ENCODE measurements around the gene TCP1. TPM values are rescaled to one million over a fixed set of nuclear protein-coding genes. Genes with fewer than 3 reads are reported as not detected.

TCP1 gene
- total and polyA plus RNA-seq, 9 of the 15 experiments (the other 6 are each of a cell fraction or from before 2014, with no cell fraction given), result 331 to 801 (median 645) TPM

- TF ChIP-seq ZNF407 (IDR thresholded peaks at IDR 0.05; ENCODE audit: low read depth), result no peak
- TF ChIP-seq CXXC5 (CRISPR knock-in tag; IDR thresholded peaks at IDR 0.05), result peak; percentile 45; the same call in 1 of the 2 replicates
- no peak for TF ChIP-seq NCOR1 (IDR thresholded peaks at IDR 0.05)
- no peak for TF ChIP-seq PBX2 (CRISPR knock-in tag; IDR thresholded peaks at IDR 0.05; ENCODE audit: low read depth)
- no peak for TF ChIP-seq PBX2 (tag; conservative IDR thresholded peaks at IDR 0.05; ENCODE audit: low read depth)
- no peak for TF ChIP-seq NR2C1 (IDR thresholded peaks at IDR 0.05)
- TF ChIP-seq NR2C1 (tag; IDR thresholded peaks at IDR 0.05), result 0 out of 2 replicates have a peak, but pooled peaks have one; percentile 37
- TF ChIP-seq NFE2L1 (tag; IDR thresholded peaks at IDR 0.05; ENCODE audit: borderline replicate concordance, low read depth), result no peak
- no peak for TF ChIP-seq TSC22D4 (tag; IDR thresholded peaks at IDR 0.05)
- TF ChIP-seq FOSL1 (tag; conservative IDR thresholded peaks at IDR 0.05), result 0 out of 2 replicates have a peak, but pooled peaks have one; percentile 24
- no peak for TF ChIP-seq CUX1 (CRISPR knock-in tag; IDR thresholded peaks at IDR 0.05)
- no peak for TF ChIP-seq SMARCA4 (IDR thresholded peaks at IDR 0.05)
- TF ChIP-seq ZNF354B (CRISPR knock-in tag; IDR thresholded peaks at IDR 0.05), result no peak
Measured at GRCh38 chr6:159806021-159806458, 16.6 kb upstream of the TCP1 start (continued).

All from K562 (cell line).